Breast epithelium (tissue), 4 donors: ENCODE results near the gene SEMA4B. TPM values are rescaled to one million over a fixed set of nuclear protein-coding genes. Genes with fewer than 3 reads are reported as not detected.

Experiments used
- DNase-seq, 2 donors: peaks; one replicate each; pipeline ENCODE4 v3.0.0-alpha.2; 2019; ENCODE audit warnings: low spot score in 2 of 2
- H3K27ac ChIP-seq, 2 donors: fragments of 200-600 bp; sonication (generic) in 1 of 2; one replicate each; pipeline ENCODE4 v1.5.1; 2016 to 2019; ENCODE audit warnings: mild to moderate bottlenecking in 1 of 2
- H3K27me3 ChIP-seq, 2 donors: fragments of 200-600 bp; sonication (generic) in 1 of 2; one replicate each; pipeline versions ENCODE4 v1.5.1 to v1.6.0; 2017 to 2019; ENCODE audit warnings: control low read depth in 1 of 2, mild to moderate bottlenecking in 1 of 2
- H3K36me3 ChIP-seq: fragments of 200-600 bp; one replicate; pipeline ENCODE4 v1.5.1; 2019
- H3K4me1 ChIP-seq, 2 donors: fragments of 200-600 bp; sonication (generic); one replicate each; pipeline ENCODE4 v1.5.1; 2016 to 2019; ENCODE audit warnings: control low read depth in 1 of 2
- H3K4me3 ChIP-seq, 3 donors: fragments of 200-600 bp; sonication (generic); 1 replicate in 2 of 3; 2 replicates in 1 of 3; pipeline ENCODE4 v1.5.1; 2016 to 2019; ENCODE audit warnings: mild to moderate bottlenecking in 3 of 3, moderate library complexity in 2 of 3
- H3K9me3 ChIP-seq, 2 donors: fragments of 200-600 bp; sonication (generic) in 1 of 2; one replicate each; pipeline ENCODE4 v1.5.1; 2016 to 2019; ENCODE audit warnings: control low read depth in 1 of 2
- POLR2A ChIP-seq: fragments of 450-650 bp; IDR thresholded peaks from one replicate; pipeline ENCODE4 v1.6.1; 2016; ENCODE audit warnings: antibody characterized with exemption, mild to moderate bottlenecking, moderate library complexity
- POLR2AphosphoS5 ChIP-seq, 3 donors: sonication (generic); formaldehyde crosslinking; IDR thresholded peaks; one replicate each; pipeline ENCODE4 v1.6.1; 2017; ENCODE audit warnings: antibody characterized with exemption in 3 of 3
- intact Hi-C: fragments of 100-400 bp; cut with DNase I; formaldehyde crosslinking; loops from one replicate; pipeline ENCODE4 v1.15.1; 2023; ENCODE audit warnings: low total_unique reads
- total RNA-seq, 3 donors: library from RNA; depleted of rRNA; stranded (reverse); fragments of >200 nt; gene quantifications; one replicate each; pipeline ENCODE4 v1.1.0, GENCODE V29; 2016
- TF ChIP-seq, protein P1 (sequence below), 3 donors: fragments of 450-650 bp; IDR thresholded peaks; one replicate each; pipeline ENCODE4 v1.5.1; 2016 to 2017; ENCODE audit warnings: antibody characterized with exemption in 3 of 3, mild to moderate bottlenecking in 3 of 3, moderate library complexity in 3 of 3

The SEMA4B gene
- total RNA-seq, 3 donors from 2014 or later: 6.6 to 72.8 (median 56.9) TPM

DNA sequence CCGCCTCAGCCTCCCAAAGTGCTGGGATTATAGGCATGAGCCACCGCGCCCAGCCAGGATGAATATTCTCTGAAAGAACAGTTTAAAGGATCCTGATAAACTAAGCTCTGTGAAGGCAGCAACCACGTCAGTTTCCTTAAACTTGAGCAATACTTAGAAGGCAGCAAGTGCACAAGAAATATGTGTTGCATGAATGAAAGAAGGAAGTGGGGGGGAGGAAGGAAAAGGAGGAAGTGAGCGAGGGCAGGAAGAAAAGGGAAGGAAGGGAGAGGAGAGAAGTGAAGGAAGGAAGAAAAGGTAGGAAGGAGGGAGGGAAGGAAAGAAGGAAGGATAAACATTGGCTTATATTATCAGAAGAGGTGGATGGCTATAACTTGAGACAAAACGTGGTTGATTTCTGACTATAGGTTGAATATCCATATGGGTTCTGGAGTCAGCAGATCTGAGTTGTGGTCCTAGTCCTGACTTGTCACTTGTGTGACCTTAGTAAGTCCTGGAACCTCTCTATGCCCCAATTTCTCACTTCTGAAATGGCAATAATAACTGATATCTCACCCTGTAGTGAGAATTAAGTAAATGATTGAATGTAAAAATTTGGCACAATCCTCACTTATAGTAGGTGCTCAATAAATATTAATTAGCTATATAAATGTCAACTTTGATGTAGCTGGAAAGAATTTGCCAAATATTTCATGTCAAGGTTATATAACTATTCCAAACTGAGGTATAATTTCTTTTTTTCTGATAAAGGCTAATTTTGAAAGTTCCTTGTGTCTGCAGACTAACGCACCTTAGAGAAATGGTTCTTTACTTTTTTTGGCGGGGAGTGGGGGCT lies 12.0 kb upstream of the SEMA4B start:
- Histone ChIP-seq H3K4me1 (peaks cover 0 to 22% of the 10 kb centered on the region in 2 donors), H3K27ac (peak overlapping the region; percentile 62 to 77), H3K9me3 (no peaks in the 10 kb centered on the region), H3K4me3 (no peak overlapping the region), H3K36me3 (no peaks in the 10 kb centered on the region), H3K27me3 (no peaks in the 10 kb centered on the region)
- intact Hi-C loops: no loop called here
- no peak for DNase-seq
- TF ChIP-seq POLR2A (no peak), POLR2AphosphoS5 (IDR thresholded peaks at IDR 0.05) (no peak)
- TF ChIP-seq, protein P1, sequence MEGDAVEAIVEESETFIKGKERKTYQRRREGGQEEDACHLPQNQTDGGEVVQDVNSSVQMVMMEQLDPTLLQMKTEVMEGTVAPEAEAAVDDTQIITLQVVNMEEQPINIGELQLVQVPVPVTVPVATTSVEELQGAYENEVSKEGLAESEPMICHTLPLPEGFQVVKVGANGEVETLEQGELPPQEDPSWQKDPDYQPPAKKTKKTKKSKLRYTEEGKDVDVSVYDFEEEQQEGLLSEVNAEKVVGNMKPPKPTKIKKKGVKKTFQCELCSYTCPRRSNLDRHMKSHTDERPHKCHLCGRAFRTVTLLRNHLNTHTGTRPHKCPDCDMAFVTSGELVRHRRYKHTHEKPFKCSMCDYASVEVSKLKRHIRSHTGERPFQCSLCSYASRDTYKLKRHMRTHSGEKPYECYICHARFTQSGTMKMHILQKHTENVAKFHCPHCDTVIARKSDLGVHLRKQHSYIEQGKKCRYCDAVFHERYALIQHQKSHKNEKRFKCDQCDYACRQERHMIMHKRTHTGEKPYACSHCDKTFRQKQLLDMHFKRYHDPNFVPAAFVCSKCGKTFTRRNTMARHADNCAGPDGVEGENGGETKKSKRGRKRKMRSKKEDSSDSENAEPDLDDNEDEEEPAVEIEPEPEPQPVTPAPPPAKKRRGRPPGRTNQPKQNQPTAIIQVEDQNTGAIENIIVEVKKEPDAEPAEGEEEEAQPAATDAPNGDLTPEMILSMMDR (IDR thresholded peaks at IDR 0.05): no peak

DNA sequence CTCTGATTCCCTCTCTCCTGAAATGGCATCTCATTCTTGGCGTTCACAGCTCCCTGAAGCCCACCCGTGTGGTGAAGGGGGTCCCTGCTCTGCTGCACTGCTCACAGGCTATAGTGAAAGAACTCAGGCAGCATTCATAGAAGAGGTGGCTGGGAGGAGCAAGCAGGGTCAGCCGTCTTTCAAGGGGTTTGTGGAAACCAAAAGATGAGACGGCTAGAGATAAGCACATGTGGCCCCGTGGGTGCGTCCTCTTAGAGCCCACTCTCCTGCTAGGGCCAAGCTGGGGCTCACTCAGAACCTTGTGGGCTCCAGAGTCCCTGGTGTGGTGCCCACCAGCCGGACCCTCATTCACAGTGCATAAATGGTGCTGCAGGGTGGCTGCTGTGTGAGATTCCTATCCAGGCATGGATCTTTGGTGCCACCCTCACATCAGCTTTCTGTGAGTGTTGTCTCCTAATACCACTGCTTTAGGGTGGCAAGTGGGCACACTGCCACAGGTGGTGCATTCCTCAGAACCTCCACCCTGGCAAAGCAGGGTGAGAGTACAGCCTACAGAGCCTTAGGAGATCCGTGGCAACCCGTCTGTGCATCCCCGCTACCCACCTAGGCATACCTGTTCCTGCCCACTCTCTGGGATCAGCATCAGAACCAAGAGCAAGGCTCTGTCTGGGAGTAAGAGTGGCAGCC lies 11.2 kb upstream of the SEMA4B start:
- Histone ChIP-seq H3K27ac (peak overlapping the region; percentile 62 to 77), H3K9me3 (no peaks in the 10 kb centered on the region), H3K27me3 (no peaks in the 10 kb centered on the region), H3K4me3 (no peak overlapping the region), H3K36me3 (no peaks in the 10 kb centered on the region), H3K4me1 (peaks cover 0 to 22% of the 10 kb centered on the region in 2 donors)
- intact Hi-C loops: no loop called here
- TF ChIP-seq, protein P1 (IDR thresholded peaks at IDR 0.05): no peak
- TF ChIP-seq POLR2AphosphoS5 (IDR thresholded peaks at IDR 0.05): no peak
- TF ChIP-seq POLR2A: no peak
- DNase-seq: no peak

DNA sequence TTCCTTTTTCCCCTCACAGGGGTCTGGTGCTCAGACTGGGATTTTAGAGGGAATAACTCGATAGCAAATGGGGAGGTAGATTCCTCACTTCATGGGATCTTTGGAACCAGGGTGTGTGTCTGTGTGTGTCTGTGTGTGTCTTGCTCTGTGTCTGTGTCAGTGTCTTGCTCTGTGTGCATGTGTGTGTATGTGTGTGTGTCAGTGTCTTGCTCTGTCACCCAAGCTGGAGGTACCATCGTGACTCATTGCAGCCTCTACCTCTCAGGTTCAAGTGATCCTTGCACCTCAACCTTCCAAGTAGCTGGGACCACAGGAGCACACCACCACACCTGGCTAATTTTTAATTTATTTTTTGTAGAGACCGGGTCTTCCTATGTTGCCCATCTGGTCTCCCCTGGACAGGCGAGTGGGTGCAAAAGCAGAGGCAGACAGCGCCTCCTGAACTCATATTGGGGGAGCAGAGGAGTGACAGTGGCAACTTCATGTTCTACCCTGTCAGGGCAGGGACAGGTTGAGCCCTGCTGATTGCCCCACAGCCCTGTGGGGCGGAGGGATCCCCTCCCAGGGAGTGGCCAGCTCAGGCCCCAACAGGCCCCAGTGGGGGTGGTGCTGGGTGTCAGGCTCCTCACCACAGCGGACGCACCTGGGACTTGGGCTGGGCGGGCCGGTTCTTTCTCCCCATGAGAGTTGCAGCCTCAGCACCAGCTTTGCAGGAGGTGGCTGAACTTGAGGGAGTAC lies 10.4 kb upstream of the SEMA4B start:
- Histone ChIP-seq H3K27me3 (no peaks in the 10 kb centered on the region), H3K4me1 (peaks cover 0 to 22% of the 10 kb centered on the region in 2 donors), H3K27ac (peak overlapping the region; percentile 62 to 77), H3K36me3 (no peaks in the 10 kb centered on the region), H3K4me3 (no peak overlapping the region), H3K9me3 (no peaks in the 10 kb centered on the region)
- peak in 1 of 2 donors; percentile 74 for DNase-seq
- TF ChIP-seq POLR2A: no peak
- TF ChIP-seq, protein P1 (IDR thresholded peaks at IDR 0.05): no peak
- no peak for TF ChIP-seq POLR2AphosphoS5 (IDR thresholded peaks at IDR 0.05)
- intact Hi-C loops: no loop called here

DNA sequence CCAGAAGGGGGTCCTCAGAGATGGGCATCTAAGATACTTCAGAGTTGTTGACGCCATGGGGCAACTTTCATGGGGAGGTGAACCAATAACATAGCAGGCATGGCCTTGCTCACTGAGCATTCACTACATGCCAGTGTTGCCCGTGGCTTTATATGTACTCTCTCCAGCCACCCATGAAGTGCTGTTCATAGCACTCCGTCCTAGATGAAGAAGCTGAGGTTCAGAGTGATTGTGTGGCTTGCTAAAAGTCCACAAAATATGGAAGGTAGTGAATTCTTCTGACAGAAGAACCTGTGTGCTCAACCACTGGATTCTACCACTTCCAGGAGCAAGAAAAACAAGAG lies 9.8 kb upstream of the SEMA4B start:
- H3K4me1 ChIP-seq: peaks cover 0 to 22% of the 10 kb centered on the region in 2 donors
- no peak overlapping the region for H3K4me3 ChIP-seq
- no peaks in the 10 kb centered on the region for H3K27me3 ChIP-seq
- H3K36me3 ChIP-seq: no peaks in the 10 kb centered on the region
- no peaks in the 10 kb centered on the region for H3K9me3 ChIP-seq
- no peak for TF ChIP-seq POLR2AphosphoS5 (IDR thresholded peaks at IDR 0.05)
- TF ChIP-seq POLR2A: no peak
- TF ChIP-seq, protein P1 (IDR thresholded peaks at IDR 0.05): no peak
- no peak for DNase-seq
- intact Hi-C loops: no loop called here
- peak overlapping the region; percentile 62 to 77 for H3K27ac ChIP-seq
